Neural progenitor cell (in vitro differentiated cells): ENCODE results near the gene ISOC1. TPM values are rescaled to one million over a fixed set of nuclear protein-coding genes. Genes with fewer than 3 reads are reported as not detected.

Experiments
- DNase-seq: peaks from one replicate; pipeline ENCODE4 v3.0.0-alpha.2; 2016; ENCODE audit warnings: low spot score
- H2AFZ ChIP-seq: fragments of 200-600 bp; sonication (generic); replicated peaks from 2 replicates; pipeline ENCODE4 v1.6.1; 2016; ENCODE audit warnings: antibody characterized with exemption
- H3F3A ChIP-seq: fragments of 200-600 bp; sonication (generic); 2 replicates; pipeline ENCODE4 v1.6.1; 2016; ENCODE audit warnings: antibody characterized with exemption, low read depth
- H3K27ac ChIP-seq: fragments of 200-600 bp; sonication (generic); 2 replicates; pipeline ENCODE4 v1.5.1; 2016; ENCODE audit warnings: mild to moderate bottlenecking
- H3K27me3 ChIP-seq: fragments of 200-600 bp; sonication (generic); 2 replicates; pipeline ENCODE4 v1.6.1; 2016; ENCODE audit warnings: mild to moderate bottlenecking, moderate library complexity
- H3K36me3 ChIP-seq: fragments of 200-600 bp; sonication (generic); 2 replicates; pipeline ENCODE4 v1.5.1; 2016
- H3K4me1 ChIP-seq: fragments of 200-600 bp; sonication (generic); 2 replicates; pipeline ENCODE4 v1.6.1; 2016; ENCODE audit warnings: mixed run types
- H3K4me2 ChIP-seq: fragments of 200-600 bp; sonication (generic); 2 replicates; pipeline ENCODE4 v1.6.1; 2016
- H3K4me3 ChIP-seq: fragments of 200-600 bp; sonication (generic); 2 replicates; pipeline ENCODE4 v1.5.1; 2016
- H3K79me2 ChIP-seq: fragments of 200-600 bp; sonication (generic); 2 replicates; pipeline ENCODE4 v1.6.1; 2016; ENCODE audit warnings: low read depth
- H3K9ac ChIP-seq: fragments of 200-600 bp; sonication (generic); 2 replicates; pipeline ENCODE4 v1.6.1; 2016
- H3K9me3 ChIP-seq: fragments of 200-600 bp; sonication (generic); 2 replicates; pipeline ENCODE4 v1.5.1; 2016; ENCODE audit warnings: low read depth
- H4K20me1 ChIP-seq: fragments of 200-600 bp; sonication (generic); 2 replicates; pipeline ENCODE4 v1.6.1; 2016; ENCODE audit warnings: low read depth
- H3K27ac Mint-ChIP-seq: 3 replicates; pipeline ENCODE4 v1.8.0; 2021; ENCODE audit warnings: mixed read lengths
- H3K27me3 Mint-ChIP-seq: 2 replicates; pipeline ENCODE4 v1.8.0; 2022; ENCODE audit warnings: low read depth, mild to moderate bottlenecking, inconsistent platforms, moderate library complexity, mixed read lengths; ENCODE audit not compliant: insufficient read depth
- H3K36me3 Mint-ChIP-seq: 3 replicates; pipeline ENCODE4 v1.8.0; 2021; ENCODE audit warnings: mixed read lengths
- H3K4me1 Mint-ChIP-seq: 3 replicates; pipeline ENCODE4 v1.8.0; 2021; ENCODE audit warnings: mixed read lengths
- H3K4me3 Mint-ChIP-seq: 3 replicates; pipeline ENCODE4 v1.8.0; 2021; ENCODE audit warnings: mild to moderate bottlenecking, moderate library complexity, mixed read lengths
- H3K9me3 Mint-ChIP-seq: 3 replicates; pipeline ENCODE4 v1.8.0; 2020; ENCODE audit warnings: mixed read lengths
- CTCF ChIP-seq: fragments of 200-600 bp; sonication (generic); IDR thresholded peaks from 2 replicates; pipeline ENCODE4 v1.5.1; 2017; ENCODE audit warnings: antibody characterized with exemption, mild to moderate bottlenecking
- EZH2 ChIP-seq: fragments of 200-600 bp; sonication (generic); IDR thresholded peaks from 2 replicates; pipeline ENCODE4 v1.6.1; 2017; ENCODE audit warnings: antibody characterized with exemption, mild to moderate bottlenecking, moderate library complexity
- EZH2phosphoT487 ChIP-seq: fragments of 200-600 bp; sonication (generic); IDR thresholded peaks from 2 replicates; pipeline ENCODE4 v1.6.1; 2017; ENCODE audit warnings: antibody characterized with exemption
- total RNA-seq: library from RNA; depleted of rRNA; stranded (reverse); fragments of >200 nt; gene quantifications from 2 replicates; pipeline ENCODE4 v1.2.3, GENCODE V29; 2015; ENCODE audit warnings: low replicate concordance

The ISOC1 gene
- 25.9 and 35.7 TPM in 2 replicates for total RNA-seq

- Mint-ChIP-seq H3K27ac (peak within 1 kb of the TSS; percentile 94), H3K27me3 (peaks cover 2% of the 10 kb centered on the region), H3K9me3 (no peaks in the 10 kb centered on the region), H3K4me1 (peaks cover 12% of the 10 kb centered on the region), H3K36me3 (no peaks in the 10 kb centered on the region), H3K4me3 (peak within 1 kb of the TSS; percentile 92)
- Histone ChIP-seq H2AFZ (peak within 1 kb of the TSS; percentile 98), H3F3A (peaks cover 15% of the 10 kb centered on the region), H3K4me2 (peak within 1 kb of the TSS; percentile 76), H3K27ac (no peak within 1 kb of the TSS), H3K4me3 (peak within 1 kb of the TSS; percentile 64), H3K9ac (peak within 1 kb of the TSS; percentile 50), H3K79me2 (peaks cover 6% of the 10 kb centered on the region), H3K4me1 (peaks cover 9% of the 10 kb centered on the region), H3K27me3 (peaks cover 37% of the 10 kb centered on the region), H4K20me1 (peaks cover 14% of the 10 kb centered on the region), H3K36me3 (no peaks in the 10 kb centered on the region), H3K9me3 (no peaks in the 10 kb centered on the region)
- TF ChIP-seq CTCF (peak; percentile 34), EZH2 (no peak)
- DNase-seq = peak; percentile 96
Measured at GRCh38 chr5:129094087-129094923, at the start of gene ISOC1. Gene ISOC1 (plus strand): TSS chr5:129094749. CDS start chr5:129094767, 18 bp downstream.

- Histone ChIP-seq H3K9ac (no peak overlapping the region), H3K27ac (no peak overlapping the region), H3K9me3 (no peaks in the 10 kb centered on the region), H3K36me3 (no peaks in the 10 kb centered on the region), H2AFZ (no peak overlapping the region), H3K79me2 (no peaks in the 10 kb centered on the region), H3K27me3 (no peaks in the 10 kb centered on the region), H3K4me3 (no peak overlapping the region), H3F3A (no peaks in the 10 kb centered on the region), H3K4me2 (no peak overlapping the region), H3K4me1 (no peaks in the 10 kb centered on the region), H4K20me1 (no peaks in the 10 kb centered on the region)
- Mint-ChIP-seq H3K4me3 (no peak overlapping the region), H3K36me3 (no peaks in the 10 kb centered on the region), H3K4me1 (no peaks in the 10 kb centered on the region), H3K27ac (no peak overlapping the region), H3K9me3 (peaks cover 3% of the 10 kb centered on the region), H3K27me3 (no peaks in the 10 kb centered on the region)
- TF ChIP-seq EZH2phosphoT487 (no peak), EZH2 (no peak), CTCF (no peak)
- no peak for DNase-seq
Measured at GRCh38 chr5:129046151-129046550, 48.4 kb upstream of the ISOC1 start.

- H3K79me2 ChIP-seq = no peaks in the 10 kb centered on the region
- H3K27ac ChIP-seq = no peak overlapping the region
- no peak overlapping the region for H3K4me2 ChIP-seq
- H3F3A ChIP-seq = no peaks in the 10 kb centered on the region
- H3K9ac ChIP-seq = no peak overlapping the region
- H2AFZ ChIP-seq = no peak overlapping the region
- no peak overlapping the region for H3K4me3 ChIP-seq
- Mint-ChIP-seq H3K27me3 (no peaks in the 10 kb centered on the region), H3K4me3 (no peak overlapping the region), H3K36me3 (no peaks in the 10 kb centered on the region), H3K9me3 (peaks cover 3% of the 10 kb centered on the region), H3K27ac (no peak overlapping the region), H3K4me1 (no peaks in the 10 kb centered on the region)
- no peaks in the 10 kb centered on the region for H3K4me1 ChIP-seq
- no peaks in the 10 kb centered on the region for H4K20me1 ChIP-seq
- H3K36me3 ChIP-seq = no peaks in the 10 kb centered on the region
- H3K9me3 ChIP-seq = no peaks in the 10 kb centered on the region
- no peaks in the 10 kb centered on the region for H3K27me3 ChIP-seq
- no peak for TF ChIP-seq EZH2phosphoT487
- no peak for TF ChIP-seq EZH2
- no peak for TF ChIP-seq CTCF
- DNase-seq = no peak
Measured at GRCh38 chr5:129048509-129048908, 46.0 kb upstream of the ISOC1 start.
